GM18511 (cell line): ENCODE measurements around the gene FCRL1.

ENCODE experiments used
- ATAC-seq: cut with Tn5 transposase; IDR thresholded peaks from one replicate; pipeline ENCODE4 v1.9.1; 2021; ENCODE audit warnings: mild to moderate bottlenecking, moderate library complexity; ENCODE audit not compliant: unreplicated experiment

FCRL1 gene

GRCh38 chr1:157819896-157820295, at the start of gene FCRL1:
FCRL1 (minus strand) TSS chr1:157820120; CDS start chr1:157820037, 83 bp downstream.
- ATAC-seq, result no peak

DNA sequence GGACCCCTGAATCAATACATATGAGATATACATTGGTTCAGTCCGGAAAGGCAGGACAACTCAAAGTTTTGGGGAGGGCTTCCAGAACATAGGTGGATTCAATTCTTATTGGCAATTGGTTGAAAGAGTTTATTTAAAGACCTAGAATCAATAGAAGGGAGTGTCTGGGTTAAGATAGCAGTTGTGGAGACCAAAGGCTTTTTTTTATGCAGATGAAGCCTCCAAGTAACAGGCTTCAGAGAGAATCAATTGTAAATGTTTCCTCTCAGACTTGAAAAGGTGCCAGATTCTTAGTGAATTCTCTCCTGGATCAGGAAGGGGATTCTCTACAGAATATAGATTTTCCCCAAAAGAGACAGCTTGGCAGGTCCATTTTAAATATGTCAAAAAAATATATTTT, 48.7 kb upstream of the FCRL1 start:
- ATAC-seq, result no peak

DNA sequence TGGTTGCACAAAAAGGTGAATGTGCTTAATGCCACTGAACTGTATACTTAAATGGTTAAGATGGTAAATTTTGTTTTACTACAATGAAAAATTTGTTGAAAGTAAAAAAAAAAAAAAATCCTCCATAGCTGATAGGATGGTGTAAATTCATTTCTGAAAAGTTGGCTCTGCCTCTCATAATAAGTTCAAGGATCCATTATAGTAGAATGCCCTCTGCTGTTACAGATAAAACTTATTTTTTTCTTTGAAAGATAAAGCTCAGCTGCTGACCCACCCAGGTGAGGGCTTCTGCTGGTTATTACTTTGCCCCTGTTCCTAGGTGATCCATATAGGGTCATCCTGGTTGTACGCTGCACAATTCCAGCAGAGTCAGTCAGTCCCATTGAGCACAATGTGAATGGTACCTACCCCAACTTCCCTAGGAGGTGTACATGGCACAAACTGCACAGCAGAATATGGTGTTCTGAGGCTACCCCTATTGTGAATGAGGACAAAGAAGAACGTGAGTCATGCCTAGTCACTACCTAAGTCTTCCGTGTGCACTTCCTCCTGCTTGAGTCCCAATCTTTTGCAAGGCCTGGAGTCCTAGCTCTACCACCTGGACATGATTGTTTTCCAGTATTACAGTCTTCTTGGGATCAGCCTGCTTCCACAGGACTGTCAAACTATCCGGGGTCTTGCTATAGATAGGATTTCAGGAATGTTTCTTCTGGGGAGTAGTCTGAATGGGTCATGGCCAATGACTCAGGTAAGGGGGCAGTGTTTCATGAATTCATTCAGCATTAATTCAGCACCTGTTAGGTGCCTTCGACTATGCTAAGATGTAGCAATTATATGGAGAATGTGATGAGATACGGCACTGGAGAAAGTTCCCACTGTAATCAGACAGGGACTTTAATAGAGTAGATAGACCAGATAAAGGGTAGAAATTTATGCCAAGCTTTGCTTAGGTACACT, 42.5 kb upstream of the FCRL1 start:
- no peak for ATAC-seq

DNA sequence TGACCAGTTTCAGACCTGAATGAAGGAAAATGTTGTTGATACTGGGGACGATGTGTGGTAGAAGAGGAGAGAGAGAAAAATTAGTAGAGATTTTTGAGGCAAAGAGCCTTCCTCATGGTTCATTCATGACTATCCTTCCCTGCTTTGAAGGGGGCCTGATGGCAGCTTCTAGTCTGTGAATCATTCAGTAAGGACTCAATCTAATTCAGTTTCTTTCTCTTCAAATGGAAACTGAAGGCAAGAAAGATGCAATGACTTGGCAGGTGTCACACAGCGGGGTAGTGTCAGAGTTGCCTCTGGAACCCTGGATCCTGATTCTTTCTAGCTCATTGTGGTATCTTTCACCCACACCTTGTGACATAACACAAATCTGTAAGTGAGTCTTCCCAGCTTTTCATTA, 36.6 kb upstream of the FCRL1 start:
- peak; percentile 62 for ATAC-seq

GRCh38 chr1:157852476-157852875, 32.6 kb upstream of the FCRL1 start:
- ATAC-seq, result no peak

DNA sequence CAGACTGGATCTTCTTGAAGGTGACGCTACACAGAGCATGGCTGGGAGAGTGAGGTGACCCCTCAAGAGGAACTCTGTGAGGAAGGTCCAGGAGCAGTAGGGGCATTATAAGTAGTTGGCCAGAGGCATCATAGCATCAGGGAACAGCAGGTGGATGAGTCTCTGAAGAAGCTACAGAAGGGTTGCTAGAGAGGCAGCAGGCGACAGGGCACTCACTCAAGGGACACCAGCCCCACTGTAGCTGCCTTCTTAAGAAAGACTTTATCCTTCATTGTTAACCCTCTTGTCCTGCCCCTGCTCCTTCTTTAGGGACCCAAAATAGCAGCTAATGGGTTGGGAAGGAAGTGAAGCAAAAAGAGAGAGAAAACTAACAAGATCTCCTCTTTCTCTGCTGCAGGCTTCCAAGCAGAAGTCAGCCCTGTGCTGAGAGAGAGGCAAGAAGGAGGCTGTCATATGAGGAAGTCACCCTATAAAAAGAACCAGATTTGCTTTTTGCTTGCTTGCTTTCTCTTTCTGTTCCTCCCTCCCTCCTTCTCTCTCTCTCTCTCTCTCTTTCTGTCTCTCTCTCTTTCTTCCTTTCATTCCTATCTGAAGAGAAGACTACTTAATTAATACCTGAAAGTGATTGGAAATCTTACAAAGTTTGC, 29.4 kb upstream of the FCRL1 start:
- ATAC-seq, result peak; percentile 86

DNA sequence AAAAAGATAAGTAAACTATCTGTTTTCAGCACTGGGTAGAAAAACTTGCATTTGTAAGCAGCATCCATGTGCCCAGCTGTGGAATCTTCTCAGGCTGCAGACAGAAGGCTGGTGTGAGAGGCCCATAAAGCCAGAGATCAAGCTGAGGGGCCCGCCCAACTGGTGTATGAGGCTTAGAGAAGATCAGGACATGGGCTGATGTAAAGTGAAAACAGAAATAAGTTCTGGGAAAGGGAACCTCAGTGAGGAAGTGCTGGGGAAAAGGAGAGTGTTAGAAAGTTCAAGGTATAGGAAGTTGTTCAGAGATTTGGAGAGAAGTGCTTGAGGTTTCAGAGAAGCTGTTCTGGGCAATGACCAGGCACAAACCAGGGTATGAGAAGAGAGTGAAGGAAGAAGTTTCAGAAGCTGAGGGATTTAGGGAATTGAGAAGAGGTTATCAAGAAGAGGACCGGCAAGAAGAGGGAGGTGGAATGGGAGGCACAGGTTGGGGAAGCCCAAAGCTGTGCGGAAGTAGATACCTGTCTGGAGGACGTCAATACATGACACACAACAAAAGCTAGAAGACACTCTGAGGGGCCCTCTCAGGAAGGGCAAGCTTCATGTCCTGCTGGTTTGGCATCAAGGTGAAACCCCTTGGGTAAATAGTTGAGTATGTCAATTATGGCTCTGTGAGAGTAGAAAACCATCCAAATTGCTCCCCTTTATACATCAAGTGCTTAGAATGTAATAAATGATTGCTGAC, 24.3 kb upstream of the FCRL1 start:
- ATAC-seq, result no peak

DNA sequence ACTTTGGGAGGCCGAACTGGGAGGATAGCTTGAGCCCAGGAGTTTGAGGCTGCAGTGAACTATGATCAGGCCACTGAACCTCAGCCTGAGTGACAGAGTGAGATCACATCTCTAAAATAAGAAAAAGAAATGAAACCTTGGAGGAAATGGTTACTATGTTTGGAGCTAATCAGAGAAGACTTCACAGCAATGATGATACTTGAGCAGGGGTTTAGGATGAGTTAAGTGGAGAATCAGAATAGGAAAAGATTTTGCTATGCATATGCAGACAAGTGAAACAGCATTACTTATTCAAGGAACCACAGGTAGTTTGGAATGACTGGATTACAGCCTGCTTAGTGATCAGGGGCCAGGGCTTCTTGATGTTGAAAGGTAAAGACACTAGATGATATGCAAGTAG, 23.0 kb upstream of the FCRL1 start:
- ATAC-seq, result no peak

- ATAC-seq, result no peak
Observed at GRCh38 chr1:157841708-157842107, 21.8 kb upstream of the FCRL1 start, which contains the start of gene CD5L. CD5L (minus strand) TSS chr1:157841808; CDS start chr1:157841701, 107 bp downstream.

DNA sequence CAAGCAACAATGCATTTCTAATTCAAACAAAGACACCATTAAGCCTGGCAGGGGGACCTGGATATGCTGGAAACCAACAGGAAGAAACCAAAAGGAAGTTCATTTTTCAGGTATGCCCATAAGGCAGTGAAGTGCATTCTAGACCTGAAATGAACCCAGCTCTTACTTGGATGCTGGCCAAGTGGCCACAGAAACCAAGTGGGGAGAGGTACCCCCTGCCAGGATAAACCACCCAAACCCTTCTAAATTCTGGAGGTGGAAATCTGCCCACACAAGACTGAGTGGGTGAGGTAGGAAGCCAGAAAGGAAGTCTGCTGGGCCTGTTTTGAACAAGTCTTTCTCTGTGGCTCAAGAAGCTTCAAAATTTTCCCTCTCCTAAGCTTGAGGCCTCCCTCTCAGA, 19.0 kb upstream of the FCRL1 start:
- ATAC-seq, result no peak

DNA sequence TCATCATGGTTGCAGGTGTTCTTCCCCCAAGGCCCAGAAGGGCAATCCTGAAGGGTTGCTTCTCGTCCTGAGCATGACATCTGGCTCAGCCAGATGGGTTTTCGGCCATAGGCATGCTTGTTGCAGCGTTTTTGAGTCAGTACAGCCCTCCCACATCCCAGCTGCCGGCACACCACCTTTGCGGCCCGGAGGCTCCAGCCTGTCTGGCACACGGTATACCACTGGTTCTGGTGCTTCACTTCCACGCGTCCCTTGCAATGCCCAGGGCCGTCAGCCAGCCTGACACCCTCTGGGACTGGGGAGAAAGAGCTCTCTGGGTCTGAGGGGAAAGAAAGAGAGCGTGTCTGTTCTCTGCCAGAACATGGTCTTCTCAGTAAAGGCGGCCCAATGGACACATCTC, 14.5 kb upstream of the FCRL1 start:
- no peak for ATAC-seq

GRCh38 chr1:157833145-157833544, 13.2 kb upstream of the FCRL1 start:
- peak; percentile 53 for ATAC-seq

DNA sequence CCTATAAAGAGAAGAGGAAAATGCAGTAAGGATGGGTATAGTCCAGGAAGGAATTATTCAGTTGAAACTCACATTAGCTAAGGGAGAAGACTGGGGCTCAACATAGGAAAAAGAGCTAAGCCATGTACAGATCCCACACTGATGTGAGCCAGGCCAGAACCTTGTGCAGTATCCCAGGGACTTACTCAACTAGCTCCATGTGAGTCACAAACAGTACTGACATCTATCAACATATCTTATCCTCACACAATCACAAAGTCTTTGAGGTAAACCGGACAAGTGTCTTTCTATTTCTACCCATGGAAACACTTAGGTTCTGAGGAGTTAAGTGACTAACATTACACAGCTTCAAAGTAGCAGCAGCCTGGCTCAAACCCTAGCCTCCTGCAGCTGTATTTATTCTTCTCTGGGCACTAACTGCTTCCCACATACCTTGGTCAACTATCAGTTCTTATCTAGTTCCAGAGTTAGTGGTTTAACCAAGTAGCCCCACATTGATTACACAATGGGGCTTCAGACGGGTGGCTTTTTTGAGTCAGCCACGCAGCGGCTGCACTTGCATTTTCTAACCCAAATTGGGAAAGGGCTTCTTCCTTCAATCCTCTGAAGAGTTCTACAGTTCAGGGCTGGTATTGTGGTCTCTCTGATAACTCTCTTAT, 12.2 kb upstream of the FCRL1 start:
- no peak for ATAC-seq

- ATAC-seq, result no peak
Observed at GRCh38 chr1:157830887-157831286, 11.0 kb upstream of the FCRL1 start.

GRCh38 chr1:157829711-157830110, 9.8 kb upstream of the FCRL1 start:
- peak; percentile 63 for ATAC-seq

GRCh38 chr1:157829210-157829609, 9.3 kb upstream of the FCRL1 start:
- no peak for ATAC-seq

DNA sequence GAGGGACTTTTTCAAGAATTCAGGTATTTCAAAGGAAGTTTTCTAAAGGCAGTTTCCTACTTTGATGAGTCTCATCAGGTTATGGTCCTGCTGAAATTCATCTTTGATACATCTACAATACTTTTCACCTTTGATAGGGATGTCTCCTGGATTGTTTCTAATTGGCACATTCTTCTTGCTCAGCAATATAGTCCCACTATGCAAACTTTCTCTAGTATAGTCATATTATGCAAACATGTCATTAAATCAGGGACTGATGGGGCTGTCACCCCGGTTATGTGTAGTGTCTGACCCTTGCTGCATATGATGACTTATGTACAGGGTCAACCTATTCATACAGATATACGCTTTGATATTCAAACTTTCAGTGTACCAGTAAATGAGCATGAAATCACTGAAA, 379 bp upstream of the FCRL1 start:
- ATAC-seq, result no peak

DNA sequence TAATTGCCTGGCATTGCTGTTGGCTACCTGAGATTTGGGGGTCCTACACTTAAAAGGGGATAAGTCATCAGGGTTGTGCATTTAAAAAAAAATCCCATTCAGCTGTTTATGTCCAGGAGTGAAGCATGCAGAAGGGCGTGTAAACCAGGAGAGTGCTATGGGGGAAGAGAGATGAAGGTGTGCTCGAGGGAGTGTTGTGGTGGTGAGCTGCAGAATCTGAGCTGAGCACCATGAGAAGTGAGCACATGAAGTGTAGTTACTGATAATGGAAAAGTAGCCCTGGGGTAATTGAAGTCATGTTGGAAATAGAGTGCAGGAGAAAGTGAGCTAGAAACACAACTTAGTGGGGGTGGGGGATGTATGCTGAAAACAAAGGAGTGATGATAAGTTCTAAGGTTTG, 705 bp downstream of the FCRL1 start:
- ATAC-seq, result no peak

DNA sequence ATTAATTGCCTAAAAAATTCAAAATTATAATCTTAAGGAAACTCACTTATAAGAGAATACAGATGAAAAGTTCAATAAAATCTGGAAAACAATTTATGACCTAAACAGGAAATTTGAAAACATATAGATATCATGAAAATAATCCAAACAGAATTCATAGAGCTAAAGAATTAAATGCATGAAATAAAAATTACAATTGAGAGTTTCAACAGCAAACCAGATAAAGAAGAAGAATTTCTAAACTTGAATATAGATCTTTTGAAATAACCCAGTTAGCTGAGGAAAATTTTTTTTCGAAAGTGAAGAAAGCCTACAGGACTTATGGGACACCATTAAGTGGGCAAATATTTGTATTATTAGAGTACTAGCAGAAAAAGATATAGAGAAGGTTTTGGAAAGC, 6.7 kb downstream of the FCRL1 start:
- no peak for ATAC-seq

DNA sequence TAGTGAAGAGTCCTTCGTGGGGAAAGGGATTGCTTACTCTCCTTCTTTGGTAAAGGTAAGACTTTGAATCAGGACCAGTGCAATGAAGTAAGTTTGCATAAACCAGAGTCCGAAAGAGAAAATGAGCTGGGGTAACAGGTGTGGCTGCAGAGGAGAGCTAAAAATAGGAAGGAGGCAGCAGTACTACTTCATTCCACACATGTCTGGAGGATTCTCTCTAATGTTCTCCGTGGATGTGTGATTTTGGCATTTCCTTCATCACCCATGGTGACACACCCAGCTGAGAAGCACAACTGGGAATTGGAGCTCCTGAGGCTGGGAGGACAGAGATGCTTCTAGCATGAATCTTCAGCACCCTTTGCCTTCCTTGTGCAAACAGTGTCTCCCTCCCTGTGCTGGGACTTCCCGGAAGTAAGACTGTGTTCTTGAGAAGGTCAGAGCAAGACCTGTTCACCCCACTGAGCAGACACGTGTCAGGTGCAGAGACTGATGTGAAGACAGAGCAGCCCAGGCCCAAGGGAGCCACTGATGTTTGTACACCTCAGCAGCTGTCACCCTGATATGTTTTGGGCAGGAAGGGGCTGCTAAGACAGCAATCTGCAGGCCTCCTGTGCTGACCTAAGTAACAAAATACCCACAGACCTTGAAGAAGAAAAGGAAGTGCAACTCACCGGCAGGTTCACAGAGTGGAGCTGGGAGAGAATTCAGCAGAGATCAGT, 13.3 kb downstream of the FCRL1 start:
- peak; percentile 93 for ATAC-seq
